Measurements from ENCODE around the gene CCDC89.
"Not testable (repeated sequence)": the region's sequence is repeated elsewhere in the genome, so short reads cannot be mapped to it uniquely, and the experiment has no call there.

CCDC89 gene

DNA sequence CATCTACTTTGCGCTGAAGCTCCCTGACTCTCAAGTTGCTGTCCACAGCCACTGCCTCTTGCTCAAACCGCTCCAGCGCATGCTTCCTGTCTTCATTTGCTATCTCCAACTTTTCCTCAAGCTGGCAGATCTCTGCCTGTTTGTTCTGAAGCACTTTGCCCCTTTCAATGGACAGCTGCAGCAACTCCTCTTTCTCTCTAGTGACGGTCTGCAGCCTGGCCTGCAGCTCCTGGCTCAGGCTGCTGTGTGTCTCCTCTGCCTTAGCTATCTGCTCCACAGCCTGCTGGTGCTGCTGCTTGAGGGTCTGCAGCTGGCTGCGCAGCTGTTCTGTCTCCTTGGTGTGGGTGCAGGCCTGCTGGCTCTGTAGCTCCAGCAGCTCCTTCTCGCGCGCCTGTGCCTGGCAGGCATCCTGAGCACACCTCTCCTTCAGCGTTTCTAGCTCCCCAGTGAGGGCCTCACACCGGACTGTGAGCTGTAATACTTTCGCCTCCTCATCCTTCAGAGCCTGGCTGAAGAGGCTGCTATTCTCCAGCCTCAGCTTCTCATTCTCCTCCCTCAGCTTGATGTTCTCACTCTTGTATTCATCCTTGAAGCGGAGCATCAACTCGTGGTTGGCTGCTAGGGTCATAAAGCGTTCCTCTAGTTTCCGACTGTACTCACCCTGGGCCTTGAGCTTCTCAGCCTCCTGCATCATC, 723 bp downstream of the CCDC89 start:
- DNase-seq = no peak

DNA sequence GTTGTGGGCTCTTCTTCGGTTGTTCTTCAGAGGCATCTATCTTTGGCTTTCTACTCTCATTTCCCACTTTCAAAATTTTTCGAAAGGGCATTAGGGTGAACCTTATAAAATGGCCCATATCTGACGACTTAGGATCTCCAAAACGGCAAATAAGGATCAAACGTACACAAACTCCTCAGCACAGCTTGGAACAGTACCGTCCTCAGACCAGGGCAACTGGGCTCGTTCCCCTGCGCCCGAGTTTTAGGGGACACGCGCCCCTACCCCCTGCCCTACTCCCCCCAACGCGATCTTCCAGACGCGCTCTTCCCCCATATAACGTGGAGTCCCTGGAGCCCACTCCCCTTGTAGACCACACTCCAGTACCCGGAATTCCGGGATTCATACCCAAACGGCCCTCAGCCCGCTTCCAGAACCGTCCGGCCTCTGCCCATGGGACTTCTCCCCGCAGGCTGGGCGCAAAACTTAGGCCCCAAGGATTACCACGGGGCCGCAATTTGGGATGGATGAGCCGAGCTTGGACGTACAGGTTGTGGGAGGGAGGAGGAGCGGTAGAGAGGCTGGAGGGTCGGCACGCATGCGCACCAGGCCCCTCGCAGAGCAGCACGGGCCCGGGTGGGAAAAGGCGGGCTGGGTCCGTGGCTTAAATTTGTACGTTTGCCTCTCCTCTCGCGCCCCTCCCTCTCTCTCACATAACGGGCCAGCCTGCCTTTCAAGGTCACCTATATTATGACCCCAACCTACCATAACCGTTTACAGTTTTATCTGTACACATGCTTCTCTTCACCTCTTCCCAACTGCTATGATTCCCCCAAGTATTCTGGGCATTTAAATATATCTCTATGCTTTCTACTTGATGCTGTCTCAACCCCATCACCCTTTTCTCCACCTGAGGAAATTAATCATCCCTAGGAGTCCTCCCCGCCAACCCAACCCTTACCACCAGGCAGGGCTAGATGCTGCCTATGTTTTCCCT, 3.4 kb downstream of the CCDC89 start:
- no peak for DNase-seq

DNA sequence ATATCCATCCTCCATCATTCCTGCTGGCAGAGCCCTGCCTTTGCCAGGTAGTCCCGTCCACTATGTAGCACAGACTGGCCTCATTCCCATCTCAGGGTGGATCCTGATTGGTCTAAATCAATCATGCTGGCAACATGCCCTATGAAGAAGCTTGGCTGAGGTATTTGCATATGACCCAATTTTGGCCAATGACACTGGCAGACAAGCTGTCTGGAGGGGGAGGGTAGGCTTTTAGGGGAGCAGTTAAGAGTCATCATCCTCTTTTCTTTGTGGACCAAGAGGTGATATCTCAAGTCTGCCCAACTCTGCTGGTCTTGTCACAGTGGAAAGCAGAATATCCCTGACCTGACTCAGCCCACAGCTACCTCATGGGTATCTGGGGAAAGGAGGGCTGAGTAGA, 5.1 kb downstream of the CCDC89 start:
- no peak for DNase-seq

DNA sequence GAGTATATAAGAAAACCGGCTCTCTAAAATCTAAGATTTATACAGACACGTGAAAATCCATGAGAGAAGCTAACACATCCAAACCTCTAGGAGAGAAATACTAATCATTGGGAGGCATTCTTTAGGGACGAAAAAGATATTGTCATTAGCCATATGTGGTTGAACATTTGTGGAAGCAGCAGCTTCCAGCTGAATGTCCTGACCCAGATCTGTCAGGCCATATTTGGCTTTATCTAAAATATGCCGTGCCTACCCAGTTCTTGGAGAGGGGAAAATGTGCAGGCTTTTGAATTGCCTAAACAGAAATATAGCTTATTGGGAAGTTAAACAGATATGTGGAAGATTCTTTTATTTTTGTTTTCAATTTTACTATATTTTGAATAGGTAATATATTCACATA, 6.4 kb downstream of the CCDC89 start:
- no peak for DNase-seq

DNA sequence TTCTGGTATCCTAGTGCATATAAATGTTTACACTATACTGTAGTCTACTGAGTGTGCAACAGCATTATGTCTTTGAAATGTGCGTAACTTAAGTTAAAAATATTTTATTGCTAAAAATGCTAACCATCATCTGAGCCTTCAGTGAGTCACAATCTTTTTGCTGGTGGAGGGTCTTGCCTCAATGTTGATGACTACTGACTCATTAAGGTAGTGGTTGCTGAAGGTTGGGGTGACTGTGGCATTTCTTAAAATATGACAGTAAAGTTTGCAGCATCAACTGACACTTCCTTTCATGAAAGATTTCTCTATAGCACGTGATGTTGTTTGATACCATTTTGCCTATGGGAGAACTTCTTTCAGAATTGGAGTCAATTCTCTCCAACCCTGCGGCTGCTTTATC, 12.6 kb downstream of the CCDC89 start:
- no peak for DNase-seq

DNA sequence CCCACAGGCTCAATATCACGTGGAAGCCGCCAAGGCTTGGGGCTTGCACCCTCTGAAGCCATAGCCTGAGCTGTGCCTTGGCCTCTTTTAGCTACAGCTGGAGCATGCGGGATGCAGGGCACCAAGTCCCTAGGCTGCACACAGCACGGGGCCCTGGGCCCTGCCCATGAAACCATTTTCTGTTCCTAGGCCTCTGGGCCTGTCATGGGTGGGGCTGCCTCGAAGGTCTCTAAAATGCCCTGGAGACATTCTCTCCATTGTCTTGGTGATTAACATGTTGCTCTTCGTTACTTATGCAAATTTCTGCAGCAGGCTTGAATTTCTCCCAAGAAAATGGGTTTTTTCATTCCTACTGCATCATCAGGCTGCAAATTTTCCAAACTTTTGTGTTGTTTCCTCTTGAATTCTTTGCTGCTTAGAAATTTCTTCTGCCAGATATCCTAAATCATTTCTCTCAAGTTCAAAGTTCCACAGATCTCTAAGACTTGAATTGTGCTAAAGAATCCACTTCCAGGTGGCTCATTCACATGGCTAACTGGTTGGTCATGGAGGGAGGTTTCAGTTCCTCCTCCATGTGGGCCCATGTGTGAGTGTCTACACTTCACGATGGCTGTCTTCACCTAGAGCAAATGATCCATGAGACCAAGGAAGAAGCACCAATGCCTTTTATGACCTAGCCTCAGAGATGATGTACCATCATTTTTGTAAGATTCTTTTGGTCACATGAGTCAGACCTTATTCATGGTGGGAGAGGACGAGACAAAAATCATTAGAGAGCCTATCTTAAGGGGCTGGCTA, 13.7 kb downstream of the CCDC89 start:
- DNase-seq = no peak

DNA sequence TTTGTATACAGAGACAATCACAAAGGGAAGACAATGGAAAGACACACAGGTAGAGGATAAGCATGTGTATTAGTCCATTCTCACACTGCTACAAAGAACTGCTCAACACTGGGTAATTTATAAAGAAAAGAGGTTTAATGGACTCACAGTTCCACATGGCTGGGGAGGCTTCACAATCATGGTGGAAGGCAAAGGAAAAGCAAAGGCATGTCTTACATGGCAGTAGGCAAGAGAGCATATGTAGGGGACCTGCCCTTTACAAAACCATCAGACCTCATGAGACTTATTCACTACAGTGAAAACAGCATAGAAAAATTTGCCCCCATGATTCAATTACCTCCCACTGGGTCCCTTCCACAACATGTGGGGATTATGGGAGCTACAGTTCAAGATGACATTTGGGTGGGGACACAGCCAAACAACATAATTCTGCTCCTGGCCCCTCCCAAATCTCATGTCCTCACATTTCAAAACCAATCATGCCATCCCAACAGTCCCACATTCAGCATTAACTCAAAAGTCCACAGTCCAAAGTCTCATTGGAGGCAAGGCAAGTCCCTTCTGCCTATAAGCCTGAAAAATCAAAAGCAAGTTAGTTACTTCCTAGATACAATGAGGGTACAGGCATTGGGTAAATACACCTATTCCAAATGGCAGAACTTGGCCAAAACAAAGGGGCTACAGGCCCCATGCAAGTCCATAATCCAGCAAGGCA, 14.9 kb downstream of the CCDC89 start:
- DNase-seq = not testable (repeated sequence)

DNA sequence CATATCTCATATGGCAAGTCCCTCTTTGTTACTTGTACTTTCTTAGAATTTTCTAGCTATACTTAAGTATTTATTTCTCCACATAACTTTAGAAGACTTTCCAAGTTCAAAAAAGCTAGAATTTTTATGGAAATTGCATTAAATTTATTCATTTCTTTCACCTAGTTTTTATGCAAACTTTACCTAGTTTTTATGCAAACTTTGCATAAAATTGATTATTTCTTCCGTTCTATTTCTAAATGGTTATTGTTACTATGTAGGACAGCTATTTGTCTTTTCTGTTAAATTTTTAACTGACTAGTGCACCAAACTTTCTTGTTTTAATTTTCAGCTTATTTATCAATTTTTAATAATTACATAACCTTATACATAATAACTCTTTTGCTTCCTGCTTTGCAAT, 17.8 kb downstream of the CCDC89 start:
- DNase-seq = no peak

DNA sequence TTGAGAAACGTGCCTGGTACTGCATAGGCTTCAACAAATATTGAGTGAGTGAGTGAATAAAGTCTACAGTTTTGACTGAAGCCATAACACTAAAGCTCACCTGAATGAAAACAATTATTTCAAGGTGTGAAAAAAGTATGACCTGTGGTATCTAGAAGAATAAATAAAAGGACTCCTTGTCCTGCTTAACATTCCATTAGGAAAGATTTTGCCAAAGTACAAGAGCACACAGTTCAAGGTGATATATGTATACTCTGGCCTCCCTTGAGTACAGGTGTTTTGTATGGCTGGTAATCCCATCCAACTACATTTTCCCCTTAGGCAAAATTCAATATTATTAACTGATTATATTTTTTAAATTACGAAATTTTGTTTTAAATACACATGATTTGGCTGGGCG, 19.3 kb downstream of the CCDC89 start:
- no peak for DNase-seq

DNA sequence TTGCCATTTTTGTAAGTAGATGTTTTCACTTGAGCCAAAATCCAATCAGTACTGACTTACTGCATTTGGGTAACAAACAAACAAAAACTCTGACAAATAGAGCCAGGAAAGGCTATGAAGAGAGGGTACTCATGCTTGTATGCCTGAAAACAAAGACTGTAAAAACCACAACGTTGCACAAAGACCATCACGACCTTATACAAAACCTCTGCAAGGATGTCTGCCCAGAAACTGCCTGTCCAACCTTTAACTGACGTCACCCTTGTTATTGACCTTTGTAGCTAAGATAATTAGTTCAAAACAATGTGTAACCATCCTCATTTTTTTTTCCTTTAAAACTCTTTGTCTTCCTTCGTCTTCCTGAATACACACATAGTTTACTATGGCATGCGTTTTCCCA, 20.3 kb downstream of the CCDC89 start:
- no peak for DNase-seq

DNA sequence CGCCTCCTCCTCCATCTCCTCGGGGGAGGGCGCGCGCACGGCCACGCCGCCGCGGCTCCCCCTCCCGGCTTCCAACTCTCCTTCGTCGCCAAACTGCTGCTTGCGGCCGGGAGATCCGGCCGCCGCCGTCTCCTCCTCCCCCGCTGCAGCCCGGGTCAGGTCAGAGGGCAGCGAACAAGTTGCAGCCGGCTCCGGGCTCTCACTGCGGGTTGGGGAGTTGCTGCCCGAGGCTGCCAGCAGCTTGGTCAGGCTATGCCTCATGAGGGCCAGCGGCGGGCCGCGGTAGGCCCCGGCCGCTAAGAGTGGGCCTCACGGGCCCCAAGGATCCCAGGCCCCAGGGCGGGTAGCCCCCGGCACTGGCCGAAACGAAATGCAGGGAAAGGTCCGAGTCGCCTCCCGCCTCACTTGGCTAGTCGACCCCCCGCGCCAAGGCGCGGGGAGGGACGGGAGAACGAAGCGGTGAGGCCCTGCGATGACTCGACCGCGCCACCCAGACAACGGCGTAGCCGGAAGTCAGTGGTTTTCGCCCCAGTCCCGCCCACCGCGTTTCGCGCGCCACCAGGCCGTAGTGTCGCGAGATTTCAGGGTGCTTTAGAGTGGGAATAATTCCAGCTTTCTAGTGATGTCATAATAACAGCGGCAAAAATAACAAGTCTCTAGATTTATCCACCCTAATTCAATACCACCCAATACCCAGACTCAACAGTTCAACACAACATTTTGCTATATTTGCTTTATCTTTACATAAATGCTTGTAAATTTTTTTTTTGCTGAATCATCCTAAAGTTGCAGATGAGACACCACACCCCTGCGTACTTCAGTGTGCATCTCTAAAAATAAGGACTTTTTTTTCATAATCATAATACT, 21.1 kb downstream of the CCDC89 start, which contains the start of gene CREBZF:
Gene CREBZF, minus strand, starts transcription at position 515 of the 867 bp plus-strand sequence. Its CDS starts 254 bp downstream, at position 261.
- DNase-seq = peak; percentile 87

DNA sequence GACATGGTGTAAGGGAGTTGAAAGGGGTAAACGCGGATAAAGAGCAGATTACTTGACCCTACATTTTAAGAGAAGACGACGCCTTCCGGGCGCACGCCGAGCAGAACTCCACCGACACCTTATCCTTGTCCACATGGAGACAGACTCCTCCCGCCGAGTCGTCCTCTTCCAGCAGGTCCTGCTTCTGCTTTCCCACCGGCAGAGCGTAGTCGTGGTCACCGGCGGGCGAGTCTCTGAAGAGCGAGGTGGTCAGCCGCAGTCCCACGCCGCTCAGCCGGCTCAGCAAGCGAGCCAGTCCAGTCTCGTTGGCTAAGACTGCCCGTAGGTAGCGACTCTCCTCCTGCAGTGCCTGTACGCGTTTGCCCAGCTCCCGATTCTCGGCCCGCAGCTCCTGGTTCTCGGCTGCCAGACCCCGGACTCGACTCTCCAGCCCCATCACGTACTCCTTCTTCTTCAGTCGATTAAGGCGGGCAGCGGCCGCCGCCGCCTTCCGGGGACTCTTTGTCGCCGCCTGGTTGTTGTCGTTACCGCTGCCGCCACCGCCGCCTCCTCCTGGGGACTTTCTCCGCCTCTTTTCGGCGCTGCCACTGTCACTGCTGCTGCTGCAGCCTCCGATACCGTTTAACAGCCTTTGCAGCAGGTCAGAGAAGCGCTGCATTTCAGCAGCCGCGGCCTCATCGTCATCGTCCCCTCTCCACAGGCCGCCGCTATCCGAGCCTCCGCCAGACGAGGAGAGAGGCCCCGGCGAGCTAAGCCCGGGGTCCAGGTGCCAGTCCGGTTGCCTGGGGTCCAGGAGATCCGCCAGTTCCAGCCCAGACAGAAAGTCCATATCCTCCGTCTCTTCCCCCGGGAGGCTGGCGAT, 22.0 kb downstream of the CCDC89 start:
- peak; percentile 16 for DNase-seq

DNA sequence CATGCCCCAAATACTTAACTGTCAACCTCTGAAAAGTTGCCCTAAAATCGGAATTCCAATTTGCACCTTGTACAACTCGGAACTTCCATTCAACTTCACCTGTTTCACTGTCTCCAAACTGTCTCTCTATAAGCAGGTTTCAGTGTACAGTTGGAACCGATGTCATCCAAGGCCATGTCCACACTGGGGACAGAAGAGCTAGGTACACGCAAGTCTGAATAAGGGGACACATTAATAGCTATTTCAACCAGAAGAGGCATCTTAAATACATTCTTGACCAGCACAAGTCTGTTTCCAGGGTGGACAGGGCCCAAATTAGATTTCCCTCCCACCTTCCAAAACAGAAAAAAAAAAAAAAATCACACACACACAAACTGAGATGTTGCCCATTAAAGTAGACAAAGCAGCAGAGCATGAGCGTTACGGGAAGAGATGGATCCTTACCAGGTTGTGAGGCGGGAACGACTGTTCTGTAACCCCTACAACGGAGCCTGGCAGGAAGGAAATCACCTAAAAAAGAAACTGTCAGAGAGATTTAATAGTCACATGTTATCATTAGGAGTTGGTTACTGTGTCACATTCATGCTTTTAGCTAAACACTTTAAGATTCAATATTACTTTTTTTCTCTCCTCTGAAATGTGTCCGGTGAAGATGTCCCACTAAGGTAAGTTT, 22.8 kb downstream of the CCDC89 start:
- no peak for DNase-seq

DNA sequence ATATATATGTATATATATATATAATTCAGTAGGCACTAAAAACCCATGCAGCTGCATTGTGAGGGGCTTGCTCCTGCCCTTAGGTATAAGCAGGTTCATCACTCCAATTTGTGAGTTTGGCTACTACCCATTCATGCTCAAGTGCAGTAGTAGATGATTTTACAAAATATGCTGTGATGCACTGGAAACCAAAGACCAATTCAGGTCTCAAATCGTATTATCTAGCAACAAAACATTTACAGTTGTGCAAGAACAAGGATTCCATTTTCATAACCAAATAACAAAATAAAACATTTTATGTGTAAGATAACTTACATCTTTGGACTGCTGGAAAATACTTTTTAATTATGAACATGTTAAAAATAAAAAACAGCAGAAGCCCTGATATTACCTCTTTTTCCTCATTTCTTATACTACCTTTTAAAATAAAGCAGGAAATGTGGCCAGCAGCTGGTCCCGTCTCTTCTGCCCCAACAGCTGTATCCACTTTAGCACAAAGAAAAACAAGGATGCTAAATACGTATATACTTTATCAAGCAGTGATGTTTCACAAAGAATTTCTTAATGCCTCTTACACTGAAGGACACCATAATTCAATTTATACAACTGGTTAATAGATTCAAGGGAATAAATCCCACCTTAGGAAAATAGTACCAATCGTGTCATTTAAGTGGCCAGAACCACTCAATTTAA, 23.9 kb downstream of the CCDC89 start:
- no peak for DNase-seq

DNA sequence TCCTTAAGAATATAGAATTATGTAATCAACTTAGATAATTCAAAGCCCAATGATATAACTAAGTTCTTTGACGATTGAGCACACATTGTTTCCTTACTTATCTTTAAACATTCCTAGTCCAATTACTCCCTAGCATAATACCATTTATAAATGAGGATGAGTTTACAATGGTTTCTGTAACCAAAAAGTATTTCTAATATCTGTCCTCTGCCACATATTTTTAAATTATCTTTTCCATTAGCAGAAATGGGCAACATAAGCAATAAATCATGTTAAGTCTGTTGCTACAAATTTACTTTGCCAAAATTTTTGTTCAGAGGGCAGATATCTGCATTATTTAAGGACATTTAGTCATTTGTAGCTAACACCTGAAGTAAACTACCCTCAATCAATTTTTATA, 27.8 kb downstream of the CCDC89 start:
- no peak for DNase-seq

DNA sequence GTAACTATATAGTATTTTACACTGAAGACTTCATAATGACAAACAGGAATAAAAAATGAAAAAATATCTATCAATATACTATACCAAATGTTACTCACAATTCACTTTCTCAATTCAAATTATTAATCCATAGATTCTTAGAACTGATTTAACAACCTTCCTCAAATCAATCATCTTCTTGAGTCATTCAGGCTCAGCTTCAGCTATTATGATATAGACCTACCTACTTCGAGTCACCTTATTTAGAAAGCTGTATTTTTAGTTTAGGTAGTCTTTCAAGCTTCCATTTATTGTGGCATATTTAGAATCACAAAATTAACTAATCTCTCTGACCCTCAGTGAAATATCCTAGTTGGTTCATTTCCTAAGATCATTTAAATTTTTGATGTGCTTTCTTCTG, 29.2 kb downstream of the CCDC89 start:
- no peak for DNase-seq

DNA sequence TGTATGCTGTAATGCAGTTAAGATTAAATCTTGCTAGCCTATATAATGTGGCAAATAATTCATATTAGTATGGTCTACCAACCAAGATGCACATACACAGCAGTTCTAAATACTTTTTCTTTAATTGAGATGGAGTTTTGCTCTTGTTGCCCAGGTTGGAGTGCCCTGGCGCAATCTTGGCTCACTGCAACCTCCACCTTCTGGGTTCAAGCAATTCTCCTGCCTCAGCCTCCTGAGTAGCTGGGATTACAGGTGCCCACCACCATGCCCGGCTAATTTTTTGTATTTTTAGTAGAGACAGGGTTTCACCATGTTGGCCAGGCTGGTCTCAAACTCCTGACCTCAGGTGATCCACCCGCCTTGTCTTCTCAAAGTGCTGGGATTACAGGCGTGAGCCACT, 31.7 kb downstream of the CCDC89 start:
- DNase-seq = not testable (repeated sequence)

DNA sequence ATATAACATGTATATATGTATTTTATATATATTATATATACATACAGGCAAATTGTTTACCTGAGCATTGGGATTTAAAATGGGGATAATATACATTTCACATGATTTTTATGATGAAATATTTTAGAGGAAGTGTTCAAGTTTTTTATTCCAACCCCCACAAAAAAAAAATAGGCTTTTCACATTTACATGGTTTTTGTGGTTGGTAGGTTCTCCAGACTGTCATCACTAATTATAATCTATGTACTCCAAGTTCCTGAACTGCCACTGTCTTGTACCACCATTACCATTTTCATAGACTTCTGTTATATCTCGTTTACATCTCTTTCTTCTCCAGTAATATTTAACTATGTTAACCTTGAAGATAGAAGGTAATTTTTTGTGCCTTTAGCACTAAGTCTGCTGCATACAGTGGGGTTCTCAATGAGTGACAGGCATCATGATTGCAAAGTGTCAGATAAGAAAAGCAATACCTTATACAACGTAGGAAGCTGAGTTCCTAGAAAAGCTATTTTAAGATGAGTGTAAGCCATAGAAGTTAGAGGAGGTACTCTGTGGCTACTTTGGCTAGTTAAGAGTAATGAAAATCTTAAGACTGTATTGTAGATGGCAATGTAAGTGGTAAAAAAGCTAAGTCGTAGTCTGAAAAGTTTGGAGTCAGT, 33.1 kb downstream of the CCDC89 start:
- no peak for DNase-seq

DNA sequence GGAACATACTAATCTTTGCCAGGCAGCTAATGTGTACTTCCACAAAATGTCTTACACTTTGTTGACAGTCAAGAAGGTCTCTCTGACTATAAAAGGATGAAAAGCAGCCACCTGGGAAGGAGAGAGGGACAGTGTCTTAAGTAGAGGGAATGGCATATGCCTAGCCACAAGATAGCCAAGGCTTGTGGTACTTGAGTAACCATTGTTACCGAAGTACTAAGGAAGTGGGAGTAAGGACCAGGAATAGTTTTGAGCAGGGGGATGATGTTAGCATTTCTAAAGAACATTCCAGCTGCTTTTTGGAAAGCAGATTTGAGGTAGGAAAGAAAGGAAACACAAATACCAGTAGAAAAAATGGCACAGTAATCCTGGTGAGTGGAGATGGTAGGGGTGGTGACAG, 34.9 kb downstream of the CCDC89 start:
- DNase-seq = no peak
